Astrocyte (in vitro differentiated cells and primary cell): ENCODE data around the gene KCNQ1OT1.

Experiments used
- EZH2 ChIP-seq: IDR thresholded peaks from 2 replicates; pipeline ENCODE4 v1.6.1; 2012; ENCODE audit warnings: mild to moderate bottlenecking, low read length, inconsistent platforms; ENCODE audit not compliant: insufficient read depth
- TF ChIP-seq, protein P1 (sequence below): IDR thresholded peaks from 2 replicates; pipeline ENCODE4 v1.5.1; 2011; ENCODE audit warnings: low read depth, mild to moderate bottlenecking, inconsistent platforms, low read length, moderate library complexity; ENCODE audit not compliant: insufficient read depth

DNA sequence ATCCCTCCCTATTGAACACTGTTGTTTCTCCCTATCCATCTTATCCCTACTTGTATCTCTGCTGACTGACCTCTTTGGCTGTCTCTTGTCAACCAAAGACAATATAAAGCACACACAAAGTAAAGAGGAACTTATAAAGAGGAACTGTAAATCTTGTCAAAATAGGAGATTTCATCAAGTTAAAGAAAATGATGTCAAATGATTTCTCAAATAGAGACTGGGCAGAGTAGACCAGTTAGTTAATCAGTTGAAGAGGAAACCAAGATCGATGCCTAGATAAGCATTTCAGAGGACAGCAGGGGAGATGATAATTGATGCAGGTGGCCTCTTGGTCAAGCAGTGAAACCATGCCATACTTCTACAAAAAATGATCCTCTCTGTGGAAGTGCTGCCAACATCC is 22.7 kb downstream of the KCNQ1OT1 start:
- TF ChIP-seq, protein P1, sequence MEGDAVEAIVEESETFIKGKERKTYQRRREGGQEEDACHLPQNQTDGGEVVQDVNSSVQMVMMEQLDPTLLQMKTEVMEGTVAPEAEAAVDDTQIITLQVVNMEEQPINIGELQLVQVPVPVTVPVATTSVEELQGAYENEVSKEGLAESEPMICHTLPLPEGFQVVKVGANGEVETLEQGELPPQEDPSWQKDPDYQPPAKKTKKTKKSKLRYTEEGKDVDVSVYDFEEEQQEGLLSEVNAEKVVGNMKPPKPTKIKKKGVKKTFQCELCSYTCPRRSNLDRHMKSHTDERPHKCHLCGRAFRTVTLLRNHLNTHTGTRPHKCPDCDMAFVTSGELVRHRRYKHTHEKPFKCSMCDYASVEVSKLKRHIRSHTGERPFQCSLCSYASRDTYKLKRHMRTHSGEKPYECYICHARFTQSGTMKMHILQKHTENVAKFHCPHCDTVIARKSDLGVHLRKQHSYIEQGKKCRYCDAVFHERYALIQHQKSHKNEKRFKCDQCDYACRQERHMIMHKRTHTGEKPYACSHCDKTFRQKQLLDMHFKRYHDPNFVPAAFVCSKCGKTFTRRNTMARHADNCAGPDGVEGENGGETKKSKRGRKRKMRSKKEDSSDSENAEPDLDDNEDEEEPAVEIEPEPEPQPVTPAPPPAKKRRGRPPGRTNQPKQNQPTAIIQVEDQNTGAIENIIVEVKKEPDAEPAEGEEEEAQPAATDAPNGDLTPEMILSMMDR: no peak
- no peak for TF ChIP-seq EZH2
